Measurements from ENCODE around the gene KCNQ1.

Gene KCNQ1

GRCh38 chr11:2819316-2819715 lies 374.5 kb downstream of the KCNQ1 start:
- no peak for DNase-seq (ENCODE audit: low read depth in 2 of 2)

- no peak for DNase-seq (ENCODE audit: low read depth in 2 of 2)
These were observed 376.2 kb downstream of the KCNQ1 start for GRCh38 chr11:2820976-2821375.

DNA sequence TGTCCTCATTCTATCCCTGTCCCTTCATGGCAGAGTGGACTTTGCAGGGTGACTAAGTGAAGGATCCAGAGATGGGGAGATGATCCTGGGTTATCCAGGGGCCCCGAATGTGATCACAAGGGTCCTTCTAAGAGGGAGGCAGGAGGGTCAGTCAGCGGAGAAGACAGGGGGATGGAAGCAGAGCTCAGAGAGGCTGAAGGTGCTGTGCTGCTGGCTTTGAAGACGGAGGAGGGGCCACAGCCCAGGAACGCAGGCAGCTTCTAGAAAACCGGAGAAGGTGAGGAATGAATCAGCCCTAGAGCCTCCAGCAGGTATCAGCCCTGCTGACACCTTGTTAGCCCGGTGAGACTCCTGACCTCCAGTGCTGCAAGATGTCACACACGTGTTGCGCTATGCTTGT lies 377.1 kb downstream of the KCNQ1 start:
- DNase-seq (ENCODE audit: low read depth in 2 of 2), result no peak

GRCh38 chr11:2824851-2825250 lies 380.0 kb downstream of the KCNQ1 start:
- no peak for DNase-seq (ENCODE audit: low read depth in 2 of 2)

- no peak for DNase-seq (ENCODE audit: low read depth in 2 of 2)
These were observed 380.6 kb downstream of the KCNQ1 start for GRCh38 chr11:2825261-2825888.

- DNase-seq (ENCODE audit: low read depth in 2 of 2), result no peak
These were observed 381.3 kb downstream of the KCNQ1 start for GRCh38 chr11:2825889-2826678.

- no peak for DNase-seq (ENCODE audit: low read depth in 2 of 2)
These were observed 381.9 kb downstream of the KCNQ1 start for GRCh38 chr11:2826679-2827056.

DNA sequence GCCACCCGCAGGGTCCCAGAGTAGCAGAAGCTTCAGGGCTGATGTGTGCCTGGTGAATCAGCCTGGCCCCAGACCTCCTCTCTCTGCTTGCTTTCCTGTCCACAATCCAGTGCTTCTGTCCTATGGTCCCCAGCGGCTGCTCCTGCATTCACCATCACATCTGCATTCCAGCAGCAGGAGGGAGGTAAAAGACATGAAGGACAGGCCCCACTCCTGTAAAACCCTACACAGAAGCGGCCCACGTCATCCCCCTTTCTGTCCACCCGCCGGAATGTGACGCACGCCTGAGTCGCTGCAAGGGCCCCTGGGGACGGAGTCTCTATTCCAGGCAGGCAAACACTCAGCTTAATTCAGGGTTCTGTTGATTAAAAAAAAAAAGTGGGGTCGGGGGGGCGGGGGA lies 382.4 kb downstream of the KCNQ1 start:
- DNase-seq (ENCODE audit: low read depth in 2 of 2), result no peak

- no peak for DNase-seq (ENCODE audit: low read depth in 2 of 2)
These were observed 383.0 kb downstream of the KCNQ1 start for GRCh38 chr11:2827792-2828191.

GRCh38 chr11:2828585-2829330 lies 383.9 kb downstream of the KCNQ1 start:
- no peak for DNase-seq (ENCODE audit: low read depth in 2 of 2)

- no peak for DNase-seq (ENCODE audit: low read depth in 2 of 2)
These were observed 385.4 kb downstream of the KCNQ1 start for GRCh38 chr11:2830030-2830812.

GRCh38 chr11:2830886-2831285 lies 386.1 kb downstream of the KCNQ1 start:
- no peak for DNase-seq (ENCODE audit: low read depth in 2 of 2)

GRCh38 chr11:2831781-2832532 lies 387.1 kb downstream of the KCNQ1 start:
- DNase-seq (ENCODE audit: low read depth in 2 of 2), result no peak

GRCh38 chr11:2832533-2833020 lies 387.8 kb downstream of the KCNQ1 start:
- no peak for DNase-seq (ENCODE audit: low read depth in 2 of 2)

DNA sequence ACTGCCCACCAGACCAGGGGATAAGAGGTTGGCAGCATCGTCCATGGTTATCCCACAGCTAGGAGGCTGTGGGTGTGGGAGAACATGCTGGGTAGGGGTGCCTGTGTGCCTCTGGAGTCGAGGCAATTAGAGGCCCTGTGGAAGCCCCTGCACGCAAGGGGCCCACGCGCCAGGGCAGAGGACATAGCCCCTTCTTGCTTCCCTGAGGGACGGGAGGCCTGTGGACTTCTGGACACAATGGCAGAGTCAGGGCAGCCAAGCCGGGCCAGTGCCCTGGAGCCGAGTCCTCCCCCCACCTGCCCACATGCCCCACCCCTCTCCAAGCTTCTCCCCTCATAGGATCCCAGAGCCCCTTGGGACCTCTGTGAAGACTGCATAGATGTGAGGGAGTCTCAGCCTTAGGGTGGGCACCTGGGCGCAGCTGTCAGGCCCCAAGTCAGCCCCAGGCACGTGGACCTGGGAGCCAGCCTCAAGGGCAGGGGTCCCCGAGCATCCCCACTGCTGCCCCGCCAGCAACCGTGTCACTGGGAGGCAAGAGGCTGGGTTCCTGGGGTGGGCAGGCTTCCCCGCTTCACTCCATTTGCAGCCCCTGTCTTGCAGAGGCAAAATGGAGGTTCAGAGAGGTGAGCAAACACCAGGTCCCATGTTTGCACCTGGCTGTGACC lies 388.4 kb downstream of the KCNQ1 start:
- no peak for DNase-seq (ENCODE audit: low read depth in 2 of 2)

DNA sequence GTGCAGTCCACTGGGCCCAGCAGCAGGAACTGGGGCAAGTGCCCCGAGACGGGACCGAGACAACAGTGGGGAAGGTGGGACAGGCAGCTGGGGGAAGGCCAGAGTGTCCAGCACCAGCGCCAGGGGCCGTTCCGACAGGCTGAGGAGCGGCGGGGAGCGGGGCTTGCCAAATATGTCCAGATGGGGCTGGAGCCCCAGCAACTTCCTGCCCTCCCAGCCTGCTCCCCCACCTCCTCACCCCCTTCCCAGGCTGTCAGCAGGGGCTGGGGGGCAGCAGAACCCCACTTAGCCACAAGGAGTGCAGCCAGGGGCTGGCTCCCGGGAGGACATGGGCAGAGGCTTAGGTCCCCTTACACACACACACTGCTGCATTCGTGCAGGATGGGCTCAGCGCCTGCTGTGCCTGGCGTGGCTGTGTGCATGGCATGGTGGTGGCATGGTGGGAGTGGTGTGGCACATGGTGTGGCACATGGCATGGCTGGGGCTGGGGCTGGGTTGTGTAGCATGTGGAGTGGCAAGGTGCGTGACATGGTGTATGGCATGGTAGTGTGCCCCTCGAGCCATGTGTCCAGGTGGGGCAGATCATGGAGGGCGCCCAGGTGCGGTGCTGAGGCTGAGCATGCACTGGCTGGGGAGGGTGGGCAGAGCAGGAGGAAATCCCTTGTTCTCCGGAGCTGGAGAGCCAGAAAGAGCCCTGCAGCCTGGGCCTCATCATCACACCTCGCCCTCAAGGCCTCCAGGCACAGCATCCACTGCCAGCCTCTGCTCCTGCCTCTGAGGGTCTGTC lies 389.1 kb downstream of the KCNQ1 start:
- no peak for DNase-seq (ENCODE audit: low read depth in 2 of 2)

GRCh38 chr11:2834503-2835273 lies 389.9 kb downstream of the KCNQ1 start:
- no peak for DNase-seq (ENCODE audit: low read depth in 2 of 2)

- DNase-seq (ENCODE audit: low read depth in 2 of 2), result no peak
These were observed 390.5 kb downstream of the KCNQ1 start for GRCh38 chr11:2835296-2835695.

- DNase-seq (ENCODE audit: low read depth in 2 of 2), result no peak
These were observed 390.9 kb downstream of the KCNQ1 start for GRCh38 chr11:2835751-2836150.

Data from stimulated activated CD8-positive, alpha-beta memory T cell treated with anti-CD3 and anti-CD28 coated beads, Interleukin-7, amount 100 ng/mL, for 1 hour (primary cell).